ENCODE measurements around the gene BAIAP2L1. TPM values are rescaled to one million over a fixed set of nuclear protein-coding genes. Genes with fewer than 3 reads are reported as not detected.

The BAIAP2L1 gene
- total and polyA plus RNA-seq, 2 of the 8 experiments (the other 6 are each of a cell fraction or from before 2014, with no cell fraction given), result 19.2 to 42.9 TPM

- Histone ChIP-seq H4K20me1 (replicated peaks in 1 of 2; ENCODE audit: control insufficient read depth in 1 of 2, insufficient read depth in 2 of 2, low read length in 2 of 2) (peaks cover 5 to 6% of the 10 kb centered on the region in 2 experiments), H3K23me2 (ENCODE audit: low read depth, low read length) (peaks cover 2% of the 10 kb centered on the region; the same call in 1 of the 2 replicates), H2BK20ac (ENCODE audit: low read length) (no peak overlapping the region), H3K79me2 (ENCODE audit: control insufficient read depth in 1 of 2, insufficient read depth in 2 of 2, low read length in 2 of 2) (no peaks in the 10 kb centered on the region), H4K8ac (ENCODE audit: extremely low read depth, insufficient read depth, low read length) (no peak overlapping the region), H3K4me3 (ENCODE audit: extremely low read depth in 1 of 4, insufficient read depth in 2 of 4, low read depth in 3 of 4, low read length in 4 of 4) (no peak overlapping the region), H3K9ac (replicated peaks in 1 of 4; ENCODE audit: extremely low read depth in 1 of 4, low read depth in 3 of 4, low read length in 3 of 4) (no peak overlapping the region), H4K5ac (ENCODE audit: insufficient read length, low read depth, low read length) (no peak overlapping the region), H2BK15ac (ENCODE audit: low read length) (no peak overlapping the region), H3K9me3 (ENCODE audit: insufficient read depth in 2 of 2, low read depth in 1 of 2, low read length in 1 of 2) (no peaks in the 10 kb centered on the region), H3K23ac (ENCODE audit: insufficient read length) (no peak overlapping the region), H3K56ac (replicated peaks; ENCODE audit: insufficient read length, low read depth, low read length) (no peak overlapping the region), H2BK12ac (ENCODE audit: low read depth, low read length) (no peak overlapping the region), H3K79me1 (ENCODE audit: low read depth, low read length) (no peaks in the 10 kb centered on the region), H2AK5ac (ENCODE audit: low read depth, low read length) (no peak overlapping the region), H2BK120ac (replicated peaks; ENCODE audit: low read depth, low read length) (no peak overlapping the region), H3K4me2 (ENCODE audit: insufficient read depth in 1 of 2, low read depth in 2 of 2, low read length in 2 of 2) (no peak overlapping the region), H3K18ac (ENCODE audit: extremely low read depth, low read length) (no peak overlapping the region), H4K91ac (replicated peaks; ENCODE audit: insufficient read length, low read length) (no peak overlapping the region), H2BK5ac (ENCODE audit: low read depth, low read length) (no peak overlapping the region), H3K14ac (ENCODE audit: insufficient read length) (no peak overlapping the region), H3K4ac (replicated peaks; ENCODE audit: insufficient read length, low read depth, low read length) (no peak overlapping the region), H3K36me3 (ENCODE audit: control insufficient read depth in 2 of 4, insufficient read depth in 4 of 4, low read length in 3 of 4) (peaks cover 0 to 14% (median 2%) of the 10 kb centered on the region in 4 experiments; a peak in 4 of 8 replicates), H2AFZ (ENCODE audit: low read length) (no peak overlapping the region), H3K4me1 (replicated peaks in 1 of 4; ENCODE audit: control insufficient read depth in 3 of 4, insufficient read depth in 4 of 4, low read length in 3 of 4) (peaks cover 6 to 19% (median 11%) of the 10 kb centered on the region in 4 experiments), H3K27ac (ENCODE audit: low read depth, low read length) (no peak overlapping the region), H3K27me3 (replicated peaks in 1 of 4; ENCODE audit: control insufficient read depth in 3 of 4, extremely low read depth in 1 of 4, insufficient read depth in 3 of 4, low read length in 3 of 4) (no peaks in the 10 kb centered on the region)
- ChIA-PET POLR2A (ENCODE audit: partially characterized antibody) (no interaction called here), CTCF (ENCODE audit: partially characterized antibody) (interaction anchor here (0.7 to 1.0 kb wide), 3 partner anchors 24 to 44 kb away, joined by 3 read pairs; no protein-coding TSS in a partner anchor)
- FAIRE-seq (no peak), DNase-seq (ENCODE audit: low read depth in 1 of 2, low spot score in 2 of 2) (no peak)
- 95% methylated on average over 7 of the region's 7 CpGs; no CpG with 5 or more reads in 1 of the 2 experiments for WGBS, 2 experiments (ENCODE audit: extremely low coverage in 1 of 2, insufficient coverage in 1 of 2, insufficient read length in 1 of 2, insufficient replicate concordance in 2 of 2, low coverage in 1 of 2, low lambda C conversion rate in 2 of 2, missing lambda C conversion rate in 1 of 2)
- TF ChIP-seq, protein P1, sequence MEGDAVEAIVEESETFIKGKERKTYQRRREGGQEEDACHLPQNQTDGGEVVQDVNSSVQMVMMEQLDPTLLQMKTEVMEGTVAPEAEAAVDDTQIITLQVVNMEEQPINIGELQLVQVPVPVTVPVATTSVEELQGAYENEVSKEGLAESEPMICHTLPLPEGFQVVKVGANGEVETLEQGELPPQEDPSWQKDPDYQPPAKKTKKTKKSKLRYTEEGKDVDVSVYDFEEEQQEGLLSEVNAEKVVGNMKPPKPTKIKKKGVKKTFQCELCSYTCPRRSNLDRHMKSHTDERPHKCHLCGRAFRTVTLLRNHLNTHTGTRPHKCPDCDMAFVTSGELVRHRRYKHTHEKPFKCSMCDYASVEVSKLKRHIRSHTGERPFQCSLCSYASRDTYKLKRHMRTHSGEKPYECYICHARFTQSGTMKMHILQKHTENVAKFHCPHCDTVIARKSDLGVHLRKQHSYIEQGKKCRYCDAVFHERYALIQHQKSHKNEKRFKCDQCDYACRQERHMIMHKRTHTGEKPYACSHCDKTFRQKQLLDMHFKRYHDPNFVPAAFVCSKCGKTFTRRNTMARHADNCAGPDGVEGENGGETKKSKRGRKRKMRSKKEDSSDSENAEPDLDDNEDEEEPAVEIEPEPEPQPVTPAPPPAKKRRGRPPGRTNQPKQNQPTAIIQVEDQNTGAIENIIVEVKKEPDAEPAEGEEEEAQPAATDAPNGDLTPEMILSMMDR (IDR thresholded peaks at IDR 0.05; ENCODE audit: control extremely low read depth in 1 of 3, insufficient read depth in 1 of 3, low read depth in 1 of 3, low read length in 3 of 3), result no peak
- no peak for TF ChIP-seq NRF1 (IDR thresholded peaks at IDR 0.05; ENCODE audit: low read depth, low read length)
- no peak for TF ChIP-seq SP4 (IDR thresholded peaks at IDR 0.05; ENCODE audit: low read length)
- no peak for TF ChIP-seq ASH2L (IDR thresholded peaks at IDR 0.05; ENCODE audit: low read length)
- TF ChIP-seq E2F6 (IDR thresholded peaks at IDR 0.05), result no peak
- TF ChIP-seq HDAC2 (IDR thresholded peaks at IDR 0.05; ENCODE audit: borderline replicate concordance in 1 of 2, low read depth in 2 of 2, low read length in 2 of 2), result no peak
- no peak for TF ChIP-seq GABPA (IDR thresholded peaks at IDR 0.05; ENCODE audit: borderline replicate concordance, insufficient read depth, low read length)
- no peak for TF ChIP-seq MAFK (IDR thresholded peaks at IDR 0.05; ENCODE audit: low read depth, low read length)
- no peak for TF ChIP-seq TEAD4 (IDR thresholded peaks at IDR 0.05; ENCODE audit: low read depth, low read length)
Observed at GRCh38 chr7:98357751-98358161, 43.1 kb downstream of the BAIAP2L1 start.
